ENCODE data around the gene PAWR. TPM values are rescaled to one million over a fixed set of nuclear protein-coding genes. Genes with fewer than 3 reads are reported as not detected.
"Not testable (repeated sequence)": the region's sequence is repeated elsewhere in the genome, so short reads cannot be mapped to it uniquely, and the experiment has no call there.

Gene PAWR
- total RNA-seq, 1 experiment from 2014 or later, result 176 TPM

- no peak for DNase-seq
- H3K9me3 Mint-ChIP-seq, result peaks cover 5 to 13% of the 10 kb centered on the region in 2 experiments
- H3K79me2 ChIP-seq (ENCODE audit: insufficient read depth, low read length), result peaks cover 17% of the 10 kb centered on the region; the same call in 1 of the 2 replicates
- H3T11ph ChIP-seq (ENCODE audit: low read length), result no peak overlapping the region
- no peaks in the 10 kb centered on the region for H3K27me3 ChIP-seq (ENCODE audit: insufficient read depth, low read length)
- no peaks in the 10 kb centered on the region for H3K27me3 Mint-ChIP-seq (ENCODE audit: low read depth)
- no peaks in the 10 kb centered on the region for H4K20me1 ChIP-seq (ENCODE audit: control insufficient read depth, insufficient read depth, insufficient read length)
- no CpG with 5 or more reads among the region's 2 CpGs for WGBS (ENCODE audit: extremely low coverage, insufficient read length, low lambda C conversion rate)
- H3K4me1 ChIP-seq (ENCODE audit: insufficient read depth, low read length), result no peaks in the 10 kb centered on the region
- no peak overlapping the region for H3K27ac ChIP-seq (ENCODE audit: insufficient read length, low read depth, low read length)
- H3K4me1 Mint-ChIP-seq, result peaks cover 8 to 10% of the 10 kb centered on the region in 2 experiments
- no peak overlapping the region for H3K27ac Mint-ChIP-seq
- no peak overlapping the region for H3K18ac ChIP-seq (ENCODE audit: insufficient read length, low read depth, low read length)
- H2BK120ac ChIP-seq (ENCODE audit: low read depth, low read length, poor library complexity, severe bottlenecking), result no peak overlapping the region
- H3K79me1 ChIP-seq (ENCODE audit: insufficient read depth, low read depth, low read length, poor library complexity, severe bottlenecking), result peaks cover 2% of the 10 kb centered on the region
- no peaks in the 10 kb centered on the region for H3K23me2 ChIP-seq (ENCODE audit: insufficient read length, low read depth, low read length, poor library complexity, severe bottlenecking)
- H2AFZ ChIP-seq (ENCODE audit: low read length), result no peak overlapping the region
- H3K4me3 Mint-ChIP-seq, result no peak overlapping the region
- no peak overlapping the region for H4K5ac ChIP-seq (ENCODE audit: insufficient read length, low read depth, low read length)
- H2BK12ac ChIP-seq (ENCODE audit: insufficient read length, low read depth, low read length), result no peak overlapping the region
- no peak overlapping the region for H2BK20ac ChIP-seq (ENCODE audit: low read depth, low read length, poor library complexity, severe bottlenecking)
- H3K4me2 ChIP-seq (ENCODE audit: insufficient read depth, insufficient read length, low read length), result no peak overlapping the region
- H2BK5ac ChIP-seq (ENCODE audit: insufficient read length, low read length), result no peak overlapping the region
- no peak overlapping the region for H3K9ac ChIP-seq (ENCODE audit: extremely low read depth, insufficient read length, low read length)
- no peak overlapping the region for H2AK5ac ChIP-seq (ENCODE audit: insufficient read length, low read length)
- no peak overlapping the region for H4K91ac ChIP-seq (ENCODE audit: insufficient read length, low read depth, low read length)
- no peak for TF ChIP-seq CTCF (conservative IDR thresholded peaks at IDR 0.05)
- no peak overlapping the region for H3K56ac ChIP-seq (ENCODE audit: insufficient read length, low read depth, low read length)
- H3K36me3 Mint-ChIP-seq (ENCODE audit: insufficient read depth in 1 of 3, low read depth in 3 of 3), result peaks cover 16 to 26% (median 17%) of the 10 kb centered on the region in 3 experiments
- H4K8ac ChIP-seq (replicated peaks; ENCODE audit: insufficient read length, low read depth, low read length), result no peak overlapping the region
- no peak overlapping the region for H3K4ac ChIP-seq (ENCODE audit: low read depth, low read length)
- no peak overlapping the region for H3K14ac ChIP-seq (ENCODE audit: insufficient read depth, low read length)
- H3K23ac ChIP-seq (ENCODE audit: insufficient read length, low read depth, low read length), result no peak overlapping the region
- H2BK15ac ChIP-seq (ENCODE audit: low read depth, low read length), result no peak overlapping the region
- no peaks in the 10 kb centered on the region for H3K9me3 ChIP-seq (ENCODE audit: control insufficient read depth, low read depth, low read length)
Observed at GRCh38 chr12:79629561-79629960, 61.2 kb downstream of the PAWR start.

GRCh38 chr12:79626735-79627134 is 64.0 kb downstream of the PAWR start:
- not testable (repeated sequence) for H2BK5ac ChIP-seq (ENCODE audit: insufficient read length, low read length); H3K9me3 ChIP-seq (ENCODE audit: control insufficient read depth, low read depth, low read length); H4K5ac ChIP-seq (ENCODE audit: insufficient read length, low read depth, low read length); H3T11ph ChIP-seq (ENCODE audit: low read length); H3K4me2 ChIP-seq (ENCODE audit: insufficient read depth, insufficient read length, low read length); H3K27me3 ChIP-seq (ENCODE audit: insufficient read depth, low read length); H4K91ac ChIP-seq (ENCODE audit: insufficient read length, low read depth, low read length); H3K23me2 ChIP-seq (ENCODE audit: insufficient read length, low read depth, low read length, poor library complexity, severe bottlenecking); H3K23ac ChIP-seq (ENCODE audit: insufficient read length, low read depth, low read length); H3K4me3 Mint-ChIP-seq; H3K27me3 Mint-ChIP-seq (ENCODE audit: low read depth); H2BK120ac ChIP-seq (ENCODE audit: low read depth, low read length, poor library complexity, severe bottlenecking); H2BK15ac ChIP-seq (ENCODE audit: low read depth, low read length); H3K9ac ChIP-seq (ENCODE audit: extremely low read depth, insufficient read length, low read length); H3K56ac ChIP-seq (ENCODE audit: insufficient read length, low read depth, low read length); H3K27ac Mint-ChIP-seq; H2BK20ac ChIP-seq (ENCODE audit: low read depth, low read length, poor library complexity, severe bottlenecking); H4K8ac ChIP-seq (replicated peaks; ENCODE audit: insufficient read length, low read depth, low read length); H2BK12ac ChIP-seq (ENCODE audit: insufficient read length, low read depth, low read length); H4K20me1 ChIP-seq (ENCODE audit: control insufficient read depth, insufficient read depth, insufficient read length); H3K27ac ChIP-seq (ENCODE audit: insufficient read length, low read depth, low read length); H3K79me1 ChIP-seq (ENCODE audit: insufficient read depth, low read depth, low read length, poor library complexity, severe bottlenecking); H2AK5ac ChIP-seq (ENCODE audit: insufficient read length, low read length); H3K4me1 ChIP-seq (ENCODE audit: insufficient read depth, low read length); H2AFZ ChIP-seq (ENCODE audit: low read length); H3K18ac ChIP-seq (ENCODE audit: insufficient read length, low read depth, low read length); H3K4ac ChIP-seq (ENCODE audit: low read depth, low read length); H3K14ac ChIP-seq (ENCODE audit: insufficient read depth, low read length); DNase-seq
- peaks cover 5 to 13% of the 10 kb centered on the region in 2 experiments for H3K9me3 Mint-ChIP-seq
- no CpG with 5 or more reads among the region's 7 CpGs for WGBS (ENCODE audit: extremely low coverage, insufficient read length, low lambda C conversion rate)
- peaks cover 24 to 31% of the 10 kb centered on the region in 2 experiments for H3K4me1 Mint-ChIP-seq
- peaks cover 21% of the 10 kb centered on the region; the same call in 1 of the 2 replicates for H3K79me2 ChIP-seq (ENCODE audit: insufficient read depth, low read length)
- H3K36me3 Mint-ChIP-seq (ENCODE audit: insufficient read depth in 1 of 3, low read depth in 3 of 3), result peaks cover 16 to 29% (median 17%) of the 10 kb centered on the region in 3 experiments
